SU-DHL-6 (cell line): Measurements from ENCODE around the gene CNTN1.

Experiments used
- H2AFZ ChIP-seq: fragments of 200-600 bp; sonication (generic); 2 replicates; pipeline ENCODE4 v1.6.1; 2014; ENCODE audit warnings: low read depth, mild to moderate bottlenecking, moderate library complexity, mixed read lengths, antibody characterized with exemption, low read length; ENCODE audit not compliant: severe bottlenecking
- H3F3A ChIP-seq: fragments of 200-600 bp; shearing (Covaris generic); 2 replicates; pipeline ENCODE4 v1.6.0; 2016; ENCODE audit warnings: antibody characterized with exemption, mild to moderate bottlenecking; ENCODE audit not compliant: insufficient read depth
- H3K27ac ChIP-seq: fragments of 200-600 bp; sonication (generic); 2 replicates; pipeline ENCODE4 v1.5.1; 2016; ENCODE audit warnings: low read depth, mild to moderate bottlenecking, low read length, moderate library complexity, mixed read lengths
- H3K27me3 ChIP-seq: fragments of 200-600 bp; sonication (generic), shearing (Covaris generic); 2 replicates; pipeline ENCODE4 v1.6.0; 2014; ENCODE audit warnings: mild to moderate bottlenecking, low read length
- H3K36me3 ChIP-seq: fragments of 200-600 bp; sonication (generic); 2 replicates; pipeline ENCODE4 v1.6.1; 2014; ENCODE audit warnings: mild to moderate bottlenecking, low read length, mixed read lengths
- H3K4me2 ChIP-seq: fragments of 300-600, 200-600 bp; shearing (Covaris generic), sonication (generic); 2 replicates; pipeline ENCODE4 v1.6.0; 2014; ENCODE audit warnings: low read length, low read depth, mild to moderate bottlenecking; ENCODE audit not compliant: poor library complexity, severe bottlenecking
- H3K4me3 ChIP-seq: fragments of 200-600 bp; sonication (generic); 2 replicates; pipeline ENCODE4 v1.5.1; 2014; ENCODE audit warnings: antibody characterized with exemption, low read length, mild to moderate bottlenecking, mixed read lengths; ENCODE audit not compliant: insufficient read depth, poor library complexity, severe bottlenecking
- H3K79me2 ChIP-seq: fragments of 200-600 bp; sonication (generic); 2 replicates; pipeline ENCODE4 v1.6.1; 2014; ENCODE audit warnings: mild to moderate bottlenecking, low read length, moderate library complexity; ENCODE audit not compliant: insufficient read depth
- H3K9ac ChIP-seq: fragments of 200-600 bp; sonication (generic); 2 replicates; pipeline ENCODE4 v1.7.0; 2014; ENCODE audit warnings: mild to moderate bottlenecking, low read length
- H3K9me2 ChIP-seq: fragments of 200-600 bp; sonication (generic); replicated peaks from 2 replicates; pipeline ENCODE4 v1.6.1; 2014; ENCODE audit warnings: low read length; ENCODE audit not compliant: insufficient read depth
- H3K9me3 ChIP-seq: fragments of 200-600 bp; sonication (generic); 2 replicates; pipeline ENCODE4 v1.6.1; 2014; ENCODE audit warnings: low read length, mixed read lengths; ENCODE audit not compliant: insufficient read depth
- H4K20me1 ChIP-seq: fragments of 200-600 bp; sonication (generic); 2 replicates; pipeline ENCODE4 v1.6.1; 2014; ENCODE audit warnings: low read depth, mild to moderate bottlenecking, antibody characterized with exemption, low read length, moderate library complexity, mixed read lengths
- CTCF ChIP-seq: fragments of 200-600 bp; sonication (generic); IDR thresholded peaks from one replicate; pipeline ENCODE4 v1.5.1; 2017; ENCODE audit warnings: antibody characterized with exemption, mild to moderate bottlenecking, low read length, moderate library complexity; ENCODE audit not compliant: insufficient read depth, poor library complexity, severe bottlenecking
- EZH2phosphoT487 ChIP-seq: fragments of 200-600 bp; sonication (generic), shearing (Covaris generic); conservative IDR thresholded peaks from 2 replicates; pipeline ENCODE4 v1.6.1; 2018; ENCODE audit warnings: mild to moderate bottlenecking, antibody characterized with exemption, low read length, moderate library complexity, mixed read lengths

The CNTN1 gene

GRCh38 chr12:40971911-40972310 is 279.7 kb downstream of the CNTN1 start:
- Histone ChIP-seq H3F3A (no peaks in the 10 kb centered on the region), H2AFZ (no peak overlapping the region), H3K4me2 (no peak overlapping the region), H3K9me2 (no peaks in the 10 kb centered on the region), H3K27ac (no peak overlapping the region), H3K79me2 (no peaks in the 10 kb centered on the region), H3K36me3 (no peaks in the 10 kb centered on the region), H4K20me1 (no peaks in the 10 kb centered on the region), H3K9me3 (no peaks in the 10 kb centered on the region), H3K27me3 (no peaks in the 10 kb centered on the region), H3K9ac (no peak overlapping the region), H3K4me3 (no peak overlapping the region)
- TF ChIP-seq CTCF (no peak), EZH2phosphoT487 (no peak)

- Histone ChIP-seq H3K27ac (no peak overlapping the region), H3K4me3 (no peak overlapping the region), H3K9ac (no peak overlapping the region), H3K27me3 (no peaks in the 10 kb centered on the region), H4K20me1 (no peaks in the 10 kb centered on the region), H3F3A (no peaks in the 10 kb centered on the region), H3K9me3 (no peaks in the 10 kb centered on the region), H3K36me3 (no peaks in the 10 kb centered on the region), H3K4me2 (no peak overlapping the region), H3K9me2 (no peaks in the 10 kb centered on the region), H2AFZ (no peak overlapping the region), H3K79me2 (no peaks in the 10 kb centered on the region)
- TF ChIP-seq EZH2phosphoT487 = no peak
- TF ChIP-seq CTCF = no peak
These were observed 284.3 kb downstream of the CNTN1 start for GRCh38 chr12:40976546-40976945.

GRCh38 chr12:40980427-40980961 is 288.3 kb downstream of the CNTN1 start:
- Histone ChIP-seq H3K4me2 (no peak overlapping the region), H3K4me3 (no peak overlapping the region), H3K79me2 (no peaks in the 10 kb centered on the region), H3F3A (no peaks in the 10 kb centered on the region), H3K27ac (no peak overlapping the region), H2AFZ (no peak overlapping the region), H3K9me3 (no peaks in the 10 kb centered on the region), H3K9ac (no peak overlapping the region), H3K27me3 (no peaks in the 10 kb centered on the region), H4K20me1 (no peaks in the 10 kb centered on the region), H3K9me2 (no peaks in the 10 kb centered on the region), H3K36me3 (no peaks in the 10 kb centered on the region)
- TF ChIP-seq CTCF (no peak), EZH2phosphoT487 (no peak)

- Histone ChIP-seq H2AFZ (no peak overlapping the region), H4K20me1 (no peaks in the 10 kb centered on the region), H3K9ac (no peak overlapping the region), H3K36me3 (no peaks in the 10 kb centered on the region), H3K27me3 (no peaks in the 10 kb centered on the region), H3K4me2 (no peak overlapping the region), H3K9me2 (no peaks in the 10 kb centered on the region), H3K9me3 (no peaks in the 10 kb centered on the region), H3K79me2 (no peaks in the 10 kb centered on the region), H3K27ac (no peak overlapping the region), H3K4me3 (no peak overlapping the region), H3F3A (no peaks in the 10 kb centered on the region)
- TF ChIP-seq CTCF (no peak), EZH2phosphoT487 (no peak)
These were observed 293.8 kb downstream of the CNTN1 start for GRCh38 chr12:40986001-40986400.
